Panc1 (cell line): Measurements from ENCODE around the gene LMAN2L. TPM values are rescaled to one million over a fixed set of nuclear protein-coding genes. Genes with fewer than 3 reads are reported as not detected.
A peak's percentile ranks its signal among the peaks of the same experiment; 100 is the strongest.

Source experiments
- ATAC-seq: fragments of 200-7000 bp; cut with Tn5 transposase; 2 replicates; pipeline ENCODE4 v1.9.1; 2020; ENCODE audit warnings: mild to moderate bottlenecking, moderate library complexity
- BruUV-seq: library from RNA; stranded (reverse); fragments of 400-500 nt; replicated peaks from 2 replicates; lab custom pipeline; 2021; lab: Mats Ljungman, UMichigan
- CTCF ChIA-PET: fragments of 300-600 bp; sonication (Branson Sonifier 250); formaldehyde crosslinking; loops from one replicate; lab custom pipeline; 2022; ENCODE audit warnings: antibody characterized with exemption; lab: Charles Lee
- POLR2A ChIA-PET: fragments of 300-600 bp; sonication (Branson Sonifier 250); formaldehyde crosslinking; loops from one replicate; lab custom pipeline; 2022; ENCODE audit warnings: antibody characterized with exemption; lab: Charles Lee
- DNase-seq: peaks from one replicate; pipeline ENCODE4 v3.0.0-alpha.2; 2010; ENCODE audit warnings: low read depth, low spot score
- H3K27ac ChIP-seq: 2 replicates; pipeline ENCODE4 v1.5.1; 2011; ENCODE audit warnings: mild to moderate bottlenecking, low read length, inconsistent platforms
- H3K27me3 ChIP-seq: fragments of 200-500 bp; sonication (Bioruptor generic); 2 replicates; pipeline ENCODE4 v1.6.0; 2014; ENCODE audit warnings: low read length, inconsistent platforms; ENCODE audit not compliant: control insufficient read depth, insufficient read depth
- H3K36me3 ChIP-seq: fragments of 200-500 bp; sonication (Bioruptor generic); 2 replicates; pipeline ENCODE4 v1.5.1; 2014; ENCODE audit warnings: inconsistent platforms, mild to moderate bottlenecking, low read length, moderate library complexity; ENCODE audit not compliant: control insufficient read depth, insufficient read depth
- H3K4me1 ChIP-seq: 2 replicates; pipeline ENCODE4 v1.5.1; 2011; ENCODE audit warnings: inconsistent platforms, mild to moderate bottlenecking, low read length, moderate library complexity; ENCODE audit not compliant: control insufficient read depth, insufficient read depth
- H3K4me3 ChIP-seq, 2 experiments: 2 replicates each; pipeline ENCODE4 v1.5.1; 2011 to 2012; ENCODE audit warnings: low read depth in 2 of 2, low read length in 2 of 2, mild to moderate bottlenecking in 2 of 2, inconsistent platforms in 1 of 2, moderate library complexity in 1 of 2
- H3K9me3 ChIP-seq: fragments of 200-500 bp; sonication (Bioruptor generic); 2 replicates; pipeline ENCODE4 v1.5.1; 2014; ENCODE audit warnings: low read depth, mild to moderate bottlenecking, inconsistent platforms, low read length, moderate library complexity; ENCODE audit not compliant: control insufficient read depth, insufficient read depth
- POLR2AphosphoS5 ChIP-seq: IDR thresholded peaks from 2 replicates; pipeline ENCODE4 v1.6.1; 2012; ENCODE audit warnings: mild to moderate bottlenecking, low read depth, low read length, moderate library complexity
- SIN3A ChIP-seq: IDR thresholded peaks from 2 replicates; pipeline ENCODE4 v1.6.1; 2012; ENCODE audit warnings: low read depth, mild to moderate bottlenecking, low read length, moderate library complexity, borderline replicate concordance; ENCODE audit not compliant: insufficient read depth
- TCF7L2 ChIP-seq: IDR thresholded peaks from 2 replicates; pipeline ENCODE4 v1.6.1; 2011; ENCODE audit warnings: mild to moderate bottlenecking, low read depth, low read length, inconsistent platforms
- in situ Hi-C: cut with HindIII; loops from 2 replicates; pipeline ENCODE4 v1.10.0; 2016; ENCODE audit warnings: low sequenced_read_pairs, low pct_unique_long_range_greater_than_20kb
- intact Hi-C: fragments of 100-400 bp; cut with micrococcal nuclease; formaldehyde crosslinking; loops from one replicate; pipeline ENCODE4 v1.10.0; 2022; ENCODE audit not compliant: unreplicated experiment
- total RNA-seq: library from RNA; stranded (reverse); gene quantifications from one replicate; pipeline ENCODE4 v1.2.1, GENCODE V29; 2021; ENCODE audit not compliant: unreplicated experiment
- TF ChIP-seq, protein P1 (sequence below), 2 experiments: IDR thresholded peaks; 2 replicates each; pipeline ENCODE4 v1.6.1; 2011 to 2012; ENCODE audit warnings: low read depth in 2 of 2, control low read depth in 1 of 2, low read length in 1 of 2, mild to moderate bottlenecking in 1 of 2, moderate library complexity in 1 of 2; ENCODE audit not compliant: insufficient read depth in 1 of 2
- TF ChIP-seq, protein P2 (sequence below): fragments of 450-650 bp; IDR thresholded peaks from 2 replicates; pipeline ENCODE4 v1.5.1; 2017; ENCODE audit warnings: mild to moderate bottlenecking

Gene LMAN2L
- total RNA-seq, 1 experiment from 2014 or later, result 31.5 TPM

DNA sequence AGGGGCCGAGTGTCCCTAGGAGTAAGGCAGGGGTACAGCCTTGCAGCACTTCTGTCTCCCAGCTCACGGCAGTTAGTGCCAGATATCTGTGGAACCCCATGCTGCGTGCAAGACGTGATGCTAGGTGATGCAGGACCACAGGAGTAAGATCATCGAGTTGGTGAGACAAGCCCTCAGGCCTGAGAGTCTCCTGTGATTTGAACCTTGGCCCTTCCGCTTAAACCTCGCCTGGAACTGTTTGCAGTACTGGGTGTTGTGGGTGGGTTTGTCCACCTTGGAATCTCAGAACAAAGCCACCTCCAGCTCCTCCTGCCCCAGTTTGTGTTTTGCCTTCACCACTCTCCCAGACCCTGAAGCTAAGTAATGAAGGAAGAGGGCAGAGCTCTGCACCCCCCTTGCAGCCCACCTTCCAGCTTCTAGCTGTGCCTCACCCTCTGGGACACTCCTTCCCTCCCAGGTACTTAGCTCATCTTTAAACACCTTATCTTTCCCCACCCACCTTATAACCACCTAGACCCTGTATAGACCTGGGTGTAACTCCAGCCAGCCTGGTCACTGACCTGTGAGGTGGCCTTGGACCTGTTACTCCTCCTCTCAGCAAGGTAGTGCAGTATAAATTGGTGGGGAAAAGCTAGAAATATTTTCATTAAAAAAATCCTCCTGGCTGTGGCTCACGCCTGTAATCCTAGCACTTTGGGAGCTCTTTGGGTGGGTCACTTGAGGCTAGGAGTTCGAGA lies 27.4 kb upstream of the LMAN2L start:
- no peak overlapping the region for H3K27ac ChIP-seq
- BruUV-seq, result no TSS peak
- H3K27me3 ChIP-seq, result no peaks in the 10 kb centered on the region
- intact Hi-C loops, result no loop called here
- ChIA-PET POLR2A (no interaction called here), CTCF (no interaction called here)
- H3K36me3 ChIP-seq, result no peaks in the 10 kb centered on the region
- H3K4me3 ChIP-seq, result no peak overlapping the region
- in situ Hi-C loops, result no loop called here
- TF ChIP-seq TCF7L2 (no peak), SIN3A (no peak), POLR2AphosphoS5 (no peak)
- TF ChIP-seq, protein P1, sequence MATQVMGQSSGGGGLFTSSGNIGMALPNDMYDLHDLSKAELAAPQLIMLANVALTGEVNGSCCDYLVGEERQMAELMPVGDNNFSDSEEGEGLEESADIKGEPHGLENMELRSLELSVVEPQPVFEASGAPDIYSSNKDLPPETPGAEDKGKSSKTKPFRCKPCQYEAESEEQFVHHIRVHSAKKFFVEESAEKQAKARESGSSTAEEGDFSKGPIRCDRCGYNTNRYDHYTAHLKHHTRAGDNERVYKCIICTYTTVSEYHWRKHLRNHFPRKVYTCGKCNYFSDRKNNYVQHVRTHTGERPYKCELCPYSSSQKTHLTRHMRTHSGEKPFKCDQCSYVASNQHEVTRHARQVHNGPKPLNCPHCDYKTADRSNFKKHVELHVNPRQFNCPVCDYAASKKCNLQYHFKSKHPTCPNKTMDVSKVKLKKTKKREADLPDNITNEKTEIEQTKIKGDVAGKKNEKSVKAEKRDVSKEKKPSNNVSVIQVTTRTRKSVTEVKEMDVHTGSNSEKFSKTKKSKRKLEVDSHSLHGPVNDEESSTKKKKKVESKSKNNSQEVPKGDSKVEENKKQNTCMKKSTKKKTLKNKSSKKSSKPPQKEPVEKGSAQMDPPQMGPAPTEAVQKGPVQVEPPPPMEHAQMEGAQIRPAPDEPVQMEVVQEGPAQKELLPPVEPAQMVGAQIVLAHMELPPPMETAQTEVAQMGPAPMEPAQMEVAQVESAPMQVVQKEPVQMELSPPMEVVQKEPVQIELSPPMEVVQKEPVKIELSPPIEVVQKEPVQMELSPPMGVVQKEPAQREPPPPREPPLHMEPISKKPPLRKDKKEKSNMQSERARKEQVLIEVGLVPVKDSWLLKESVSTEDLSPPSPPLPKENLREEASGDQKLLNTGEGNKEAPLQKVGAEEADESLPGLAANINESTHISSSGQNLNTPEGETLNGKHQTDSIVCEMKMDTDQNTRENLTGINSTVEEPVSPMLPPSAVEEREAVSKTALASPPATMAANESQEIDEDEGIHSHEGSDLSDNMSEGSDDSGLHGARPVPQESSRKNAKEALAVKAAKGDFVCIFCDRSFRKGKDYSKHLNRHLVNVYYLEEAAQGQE (IDR thresholded peaks at IDR 0.05; ENCODE audit: insufficient read depth in 1 of 2, low read depth in 2 of 2, low read length in 1 of 2), result no peak
- TF ChIP-seq, protein P2, sequence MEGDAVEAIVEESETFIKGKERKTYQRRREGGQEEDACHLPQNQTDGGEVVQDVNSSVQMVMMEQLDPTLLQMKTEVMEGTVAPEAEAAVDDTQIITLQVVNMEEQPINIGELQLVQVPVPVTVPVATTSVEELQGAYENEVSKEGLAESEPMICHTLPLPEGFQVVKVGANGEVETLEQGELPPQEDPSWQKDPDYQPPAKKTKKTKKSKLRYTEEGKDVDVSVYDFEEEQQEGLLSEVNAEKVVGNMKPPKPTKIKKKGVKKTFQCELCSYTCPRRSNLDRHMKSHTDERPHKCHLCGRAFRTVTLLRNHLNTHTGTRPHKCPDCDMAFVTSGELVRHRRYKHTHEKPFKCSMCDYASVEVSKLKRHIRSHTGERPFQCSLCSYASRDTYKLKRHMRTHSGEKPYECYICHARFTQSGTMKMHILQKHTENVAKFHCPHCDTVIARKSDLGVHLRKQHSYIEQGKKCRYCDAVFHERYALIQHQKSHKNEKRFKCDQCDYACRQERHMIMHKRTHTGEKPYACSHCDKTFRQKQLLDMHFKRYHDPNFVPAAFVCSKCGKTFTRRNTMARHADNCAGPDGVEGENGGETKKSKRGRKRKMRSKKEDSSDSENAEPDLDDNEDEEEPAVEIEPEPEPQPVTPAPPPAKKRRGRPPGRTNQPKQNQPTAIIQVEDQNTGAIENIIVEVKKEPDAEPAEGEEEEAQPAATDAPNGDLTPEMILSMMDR, result no peak
- no peak for ATAC-seq
- H3K9me3 ChIP-seq, result no peaks in the 10 kb centered on the region
- H3K4me1 ChIP-seq, result peaks cover 50% of the 10 kb centered on the region
- DNase-seq, result no peak

DNA sequence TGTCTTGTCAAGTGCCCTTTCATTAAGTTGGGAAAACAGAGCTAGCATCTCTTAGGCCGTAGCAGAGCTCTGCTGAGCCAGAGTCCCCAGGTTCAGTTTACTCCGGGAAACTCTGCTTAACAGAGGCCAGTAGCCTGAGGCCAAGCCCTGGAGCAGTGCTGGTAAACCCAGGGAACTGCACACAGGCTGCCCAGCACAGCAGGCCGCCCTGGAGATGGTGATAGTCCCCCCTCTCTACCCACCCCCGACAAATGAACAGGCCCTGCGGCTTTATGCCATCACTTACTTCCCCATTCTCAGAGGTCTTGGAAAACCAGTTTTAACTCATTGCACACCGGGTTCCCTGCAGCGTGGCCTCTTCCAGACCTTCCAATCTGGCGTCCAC lies 24.4 kb upstream of the LMAN2L start:
- in situ Hi-C loops (no loop called here), intact Hi-C loops (loop anchor here (5.0 kb wide), 1 partner anchor 38 kb away; no protein-coding TSS in a partner anchor)
- TF ChIP-seq TCF7L2 (no peak), POLR2AphosphoS5 (no peak), SIN3A (no peak)
- TF ChIP-seq, protein P2, result no peak
- TF ChIP-seq, protein P1 (IDR thresholded peaks at IDR 0.05; ENCODE audit: insufficient read depth in 1 of 2, low read depth in 2 of 2, low read length in 1 of 2), result no peak
- Histone ChIP-seq H3K36me3 (no peaks in the 10 kb centered on the region), H3K4me1 (peaks cover 34% of the 10 kb centered on the region), H3K9me3 (no peaks in the 10 kb centered on the region), H3K27ac (peak overlapping the region; percentile 86), H3K4me3 (peak overlapping the region; percentile 70 to 71), H3K27me3 (no peaks in the 10 kb centered on the region)
- CTCF ChIA-PET, result interaction anchor here (0.5 to 0.7 kb wide), 2 partner anchors 9 to 140 kb away, joined by 4 to 5 read pairs; no protein-coding TSS in a partner anchor
- no TSS peak for BruUV-seq
- ATAC-seq, result peak; percentile 11; the same call in 1 of the 2 replicates
- POLR2A ChIA-PET, result no interaction called here
- DNase-seq, result no peak
